Measurements from ENCODE around the gene C4orf17. TPM values are rescaled to one million over a fixed set of nuclear protein-coding genes. Genes with fewer than 3 reads are reported as not detected.

C4orf17 gene
- total RNA-seq, 1 donor from 2014 or later: not detected

DNA sequence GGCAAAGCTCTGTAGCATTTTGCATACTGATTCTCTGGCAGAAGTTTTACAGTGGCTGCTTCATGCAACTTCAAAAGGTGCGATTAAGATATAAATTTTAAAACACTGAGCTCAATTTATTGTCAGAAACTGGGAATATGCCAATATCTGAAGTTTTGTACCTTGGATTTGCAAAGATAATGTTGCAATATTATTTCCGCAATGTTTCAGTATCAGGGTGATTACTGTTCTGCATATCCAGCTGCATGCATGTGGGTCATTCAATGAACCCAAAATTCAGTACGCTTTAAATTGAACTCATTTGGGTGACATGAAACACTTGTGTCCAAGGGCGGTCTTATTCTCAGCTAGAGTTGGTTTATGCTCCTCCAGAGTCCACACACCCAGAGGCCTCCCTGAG, 26.9 kb downstream of the C4orf17 start:
- no peak for DNase-seq
- no peak overlapping the region for H3K27ac ChIP-seq (replicated peaks)
- H3K4me1 ChIP-seq: no peaks in the 10 kb centered on the region
- TF ChIP-seq, protein P1, sequence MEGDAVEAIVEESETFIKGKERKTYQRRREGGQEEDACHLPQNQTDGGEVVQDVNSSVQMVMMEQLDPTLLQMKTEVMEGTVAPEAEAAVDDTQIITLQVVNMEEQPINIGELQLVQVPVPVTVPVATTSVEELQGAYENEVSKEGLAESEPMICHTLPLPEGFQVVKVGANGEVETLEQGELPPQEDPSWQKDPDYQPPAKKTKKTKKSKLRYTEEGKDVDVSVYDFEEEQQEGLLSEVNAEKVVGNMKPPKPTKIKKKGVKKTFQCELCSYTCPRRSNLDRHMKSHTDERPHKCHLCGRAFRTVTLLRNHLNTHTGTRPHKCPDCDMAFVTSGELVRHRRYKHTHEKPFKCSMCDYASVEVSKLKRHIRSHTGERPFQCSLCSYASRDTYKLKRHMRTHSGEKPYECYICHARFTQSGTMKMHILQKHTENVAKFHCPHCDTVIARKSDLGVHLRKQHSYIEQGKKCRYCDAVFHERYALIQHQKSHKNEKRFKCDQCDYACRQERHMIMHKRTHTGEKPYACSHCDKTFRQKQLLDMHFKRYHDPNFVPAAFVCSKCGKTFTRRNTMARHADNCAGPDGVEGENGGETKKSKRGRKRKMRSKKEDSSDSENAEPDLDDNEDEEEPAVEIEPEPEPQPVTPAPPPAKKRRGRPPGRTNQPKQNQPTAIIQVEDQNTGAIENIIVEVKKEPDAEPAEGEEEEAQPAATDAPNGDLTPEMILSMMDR (IDR thresholded peaks at IDR 0.05; ENCODE audit: borderline replicate concordance): no peak
- H3K4me3 ChIP-seq: no peak overlapping the region
- intact Hi-C loops (cut with micrococcal nuclease): no loop called here
- H3K27me3 ChIP-seq (ENCODE audit: low read depth): no peaks in the 10 kb centered on the region
- peaks cover 4% of the 10 kb centered on the region for H3K9me3 ChIP-seq (replicated peaks)
- H3K36me3 ChIP-seq: no peaks in the 10 kb centered on the region

DNA sequence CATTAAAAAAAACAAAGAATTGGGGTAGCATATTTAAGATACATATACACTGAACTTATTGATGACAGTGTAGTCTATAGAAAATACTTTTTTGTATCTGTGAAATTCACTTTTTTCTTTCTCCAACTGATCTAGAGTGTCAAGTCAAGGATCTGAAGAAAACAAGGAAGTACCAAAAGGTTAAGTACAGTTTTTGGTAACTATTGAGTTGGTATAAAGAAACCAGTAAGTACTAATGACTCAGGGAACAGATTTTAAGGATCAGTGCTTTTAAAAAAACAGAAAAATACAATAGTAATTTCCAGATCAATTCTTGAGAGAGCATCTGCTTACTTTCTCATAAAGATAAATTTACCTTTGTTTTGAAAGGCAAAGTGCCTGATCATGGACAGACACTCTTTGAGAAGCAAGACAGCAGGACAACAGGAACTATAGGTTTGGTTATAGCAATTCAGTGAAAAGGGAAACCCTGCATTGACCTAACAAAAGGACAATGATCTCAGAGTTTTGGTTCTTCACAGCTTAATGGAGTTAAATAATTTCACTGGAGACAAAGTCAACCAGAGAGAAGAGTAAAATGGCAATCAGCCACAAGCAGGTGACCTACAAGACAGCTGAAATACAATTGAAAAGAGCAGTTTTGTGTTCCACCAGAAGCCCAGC, 29.6 kb downstream of the C4orf17 start:
- intact Hi-C loops (cut with micrococcal nuclease): no loop called here
- TF ChIP-seq, protein P1 (IDR thresholded peaks at IDR 0.05; ENCODE audit: borderline replicate concordance): no peak

DNA sequence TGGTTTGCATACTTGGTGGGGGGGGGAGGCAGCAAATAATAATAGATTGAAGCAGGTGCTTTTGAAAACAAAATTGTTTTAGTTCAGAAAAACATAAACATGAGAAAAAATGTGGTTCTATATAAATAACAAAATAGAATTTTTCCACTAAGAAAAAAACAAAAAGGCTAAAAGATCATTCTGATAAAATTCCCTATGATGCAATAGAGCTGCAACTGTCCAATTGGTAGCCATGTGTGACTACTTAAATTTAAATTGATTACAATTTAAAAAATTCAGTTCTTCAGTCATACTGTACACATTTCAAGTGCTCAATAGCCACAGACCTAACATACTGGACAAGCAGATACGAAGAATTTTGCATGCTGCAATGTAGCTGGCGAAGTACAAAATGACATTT, 42.1 kb downstream of the C4orf17 start:
- TF ChIP-seq, protein P1 (IDR thresholded peaks at IDR 0.05; ENCODE audit: borderline replicate concordance): no peak
- Histone ChIP-seq H3K36me3 (peaks cover 41% of the 10 kb centered on the region), H3K4me3 (no peak overlapping the region), H3K27me3 (ENCODE audit: low read depth) (no peaks in the 10 kb centered on the region), H3K9me3 (replicated peaks) (no peaks in the 10 kb centered on the region), H3K4me1 (no peaks in the 10 kb centered on the region), H3K27ac (replicated peaks) (no peak overlapping the region)
- intact Hi-C loops (cut with micrococcal nuclease): loop anchor here (10.0 kb wide), 1 partner anchor 322 kb away; no protein-coding TSS in a partner anchor
- no peak for DNase-seq

More for the DNA sequence above, 29.6 kb downstream of the C4orf17 start:
- no peak overlapping the region for H3K27ac ChIP-seq (replicated peaks)
- DNase-seq: no peak
- H3K36me3 ChIP-seq: no peaks in the 10 kb centered on the region
- no peak overlapping the region for H3K4me3 ChIP-seq
- no peaks in the 10 kb centered on the region for H3K27me3 ChIP-seq (ENCODE audit: low read depth)
- peaks cover 4% of the 10 kb centered on the region for H3K9me3 ChIP-seq (replicated peaks)
- no peaks in the 10 kb centered on the region for H3K4me1 ChIP-seq

DNA sequence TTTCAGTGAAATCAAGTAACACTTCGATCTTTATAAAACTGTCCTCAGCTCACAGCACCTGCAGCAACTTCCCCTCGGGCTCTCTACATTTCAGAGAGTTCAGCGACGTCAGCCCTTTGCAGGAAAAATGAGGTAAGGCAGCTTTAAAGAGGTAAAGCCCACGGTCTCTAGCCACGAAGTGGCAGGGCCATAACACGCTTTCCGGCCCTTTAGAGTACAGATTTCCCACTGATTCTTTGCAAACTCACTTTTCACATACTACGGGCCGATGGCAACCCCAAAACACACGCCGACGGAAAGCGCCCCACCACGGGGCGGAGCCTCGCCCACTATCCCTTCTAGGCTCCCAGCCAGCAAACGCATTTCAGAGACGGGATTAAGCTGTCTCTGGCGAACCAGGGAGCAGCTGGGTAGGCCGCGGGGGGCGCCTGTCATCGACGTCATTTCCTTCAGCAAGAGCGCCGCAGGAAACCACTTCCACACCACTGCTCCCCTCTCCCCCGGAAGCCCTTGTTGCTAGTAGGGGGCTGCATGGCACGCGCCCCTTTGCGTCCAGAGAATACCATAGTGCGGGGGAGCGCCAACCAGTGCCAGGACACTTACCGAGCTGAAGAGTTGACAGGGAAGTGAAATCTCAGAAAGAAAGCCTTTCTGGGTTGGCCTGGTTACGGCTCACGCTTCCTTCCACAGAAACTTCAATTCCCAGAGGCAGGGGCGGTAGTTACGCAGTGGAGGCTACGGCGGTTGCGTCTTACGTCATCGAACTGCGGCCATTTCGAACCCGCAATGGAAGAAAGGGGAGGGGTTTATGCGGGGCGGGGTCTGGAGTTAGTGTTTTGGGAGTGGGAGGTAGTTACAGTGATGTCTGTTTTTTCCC, 52.7 kb downstream of the C4orf17 start, which contains the start of gene TRMT10A:
Gene TRMT10A (minus strand): TSS at position 730 of the 877 bp plus-strand sequence. CDS start 4,701 bp downstream, outside the sequence.
- TF ChIP-seq, protein P1 (IDR thresholded peaks at IDR 0.05; ENCODE audit: borderline replicate concordance): peak; percentile 39

DNA sequence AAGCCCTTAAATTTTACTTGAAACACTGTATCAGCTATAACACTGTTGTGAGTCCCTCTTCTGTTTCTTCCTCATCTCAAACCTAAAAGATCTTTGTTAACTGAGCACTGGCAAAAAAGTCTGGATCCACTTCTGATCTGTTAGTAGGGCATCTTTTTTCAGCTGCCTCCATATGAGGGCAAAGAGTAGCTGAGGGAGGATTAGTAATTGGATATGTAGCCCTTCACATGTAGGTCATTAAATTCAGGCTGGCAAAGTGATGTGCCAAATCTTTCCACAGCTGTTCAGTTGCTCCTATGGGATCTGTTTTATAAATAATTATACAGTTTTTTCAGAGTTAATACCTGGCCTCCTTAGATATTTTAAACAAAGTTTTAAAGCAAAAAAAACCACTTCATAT, 54.1 kb downstream of the C4orf17 start:
- H3K27ac ChIP-seq (replicated peaks): peak overlapping the region; percentile 96
- peak overlapping the region; percentile 73 for H3K4me3 ChIP-seq
- no peaks in the 10 kb centered on the region for H3K9me3 ChIP-seq (replicated peaks)
- intact Hi-C loops (cut with micrococcal nuclease): loop anchor here (10.0 kb wide), 1 partner anchor 390 kb away; the partner anchor contains the start of gene H2AZ1
- H3K4me1 ChIP-seq: peaks cover 20% of the 10 kb centered on the region
- DNase-seq: no peak
- TF ChIP-seq, protein P1 (IDR thresholded peaks at IDR 0.05; ENCODE audit: borderline replicate concordance): no peak
- H3K27me3 ChIP-seq (ENCODE audit: low read depth): no peaks in the 10 kb centered on the region
- H3K36me3 ChIP-seq: no peaks in the 10 kb centered on the region

More for the DNA sequence above, 52.7 kb downstream of the C4orf17 start, which contains the start of gene TRMT10A:
- intact Hi-C loops (cut with micrococcal nuclease): loop anchor here (10.0 kb wide), 1 partner anchor 391 kb away; the partner anchor contains the start of gene H2AZ1
- Histone ChIP-seq H3K4me1 (peaks cover 20% of the 10 kb centered on the region), H3K36me3 (no peaks in the 10 kb centered on the region), H3K4me3 (peak within 1 kb of the TSS; percentile 73), H3K27me3 (ENCODE audit: low read depth) (no peaks in the 10 kb centered on the region), H3K9me3 (replicated peaks) (no peaks in the 10 kb centered on the region), H3K27ac (replicated peaks) (peak within 1 kb of the TSS; percentile 96)
- DNase-seq: peak; percentile 98
